GM12892 (cell line): Measurements from ENCODE around the gene FBP1.

ENCODE experiments used
- DNase-seq: peaks from one replicate; pipeline ENCODE4 v3.0.0; 2011; ENCODE audit not compliant: insufficient read length
- FAIRE-seq: peaks from 2 replicates; lab custom pipeline; 2011; peaks lifted over from hg19 to GRCh38; lab: Jason Lieb, UNC
- POLR2A ChIP-seq: IDR thresholded peaks from 2 replicates; pipeline ENCODE4 v1.6.1; 2011; ENCODE audit warnings: low read depth, low read length, control low read depth
- POLR2AphosphoS5 ChIP-seq: IDR thresholded peaks from 2 replicates; pipeline ENCODE4 v1.6.1; 2011; ENCODE audit warnings: low read depth, low read length, control low read depth
- TAF1 ChIP-seq: IDR thresholded peaks from 2 replicates; pipeline ENCODE4 v1.6.1; 2011; ENCODE audit warnings: low read depth, mild to moderate bottlenecking, control low read depth, low read length, borderline replicate concordance

FBP1 gene

DNA sequence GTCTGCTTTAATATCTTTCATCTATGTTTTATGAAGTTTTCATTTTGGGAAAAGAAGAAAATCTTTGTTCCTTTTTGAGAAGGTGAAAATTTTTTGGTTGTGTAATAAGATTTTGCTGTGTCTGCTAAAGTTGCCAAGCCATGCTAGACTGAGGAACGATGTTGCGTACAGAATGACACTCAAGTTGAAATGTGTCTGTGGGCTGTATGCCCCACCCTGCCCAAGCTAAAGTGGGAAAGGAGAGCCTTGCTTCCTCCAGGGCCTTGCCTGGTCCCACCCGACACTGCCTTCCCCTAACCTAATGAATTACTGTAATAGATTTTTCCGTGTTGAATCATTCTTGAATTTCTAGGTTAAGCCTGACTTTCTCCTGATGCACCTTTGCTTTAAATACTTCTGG is 81.9 kb downstream of the FBP1 start:
- FAIRE-seq (no peak), DNase-seq (no peak)
- no peak for TF ChIP-seq POLR2AphosphoS5
- TF ChIP-seq POLR2A, result no peak
- TF ChIP-seq TAF1, result no peak

DNA sequence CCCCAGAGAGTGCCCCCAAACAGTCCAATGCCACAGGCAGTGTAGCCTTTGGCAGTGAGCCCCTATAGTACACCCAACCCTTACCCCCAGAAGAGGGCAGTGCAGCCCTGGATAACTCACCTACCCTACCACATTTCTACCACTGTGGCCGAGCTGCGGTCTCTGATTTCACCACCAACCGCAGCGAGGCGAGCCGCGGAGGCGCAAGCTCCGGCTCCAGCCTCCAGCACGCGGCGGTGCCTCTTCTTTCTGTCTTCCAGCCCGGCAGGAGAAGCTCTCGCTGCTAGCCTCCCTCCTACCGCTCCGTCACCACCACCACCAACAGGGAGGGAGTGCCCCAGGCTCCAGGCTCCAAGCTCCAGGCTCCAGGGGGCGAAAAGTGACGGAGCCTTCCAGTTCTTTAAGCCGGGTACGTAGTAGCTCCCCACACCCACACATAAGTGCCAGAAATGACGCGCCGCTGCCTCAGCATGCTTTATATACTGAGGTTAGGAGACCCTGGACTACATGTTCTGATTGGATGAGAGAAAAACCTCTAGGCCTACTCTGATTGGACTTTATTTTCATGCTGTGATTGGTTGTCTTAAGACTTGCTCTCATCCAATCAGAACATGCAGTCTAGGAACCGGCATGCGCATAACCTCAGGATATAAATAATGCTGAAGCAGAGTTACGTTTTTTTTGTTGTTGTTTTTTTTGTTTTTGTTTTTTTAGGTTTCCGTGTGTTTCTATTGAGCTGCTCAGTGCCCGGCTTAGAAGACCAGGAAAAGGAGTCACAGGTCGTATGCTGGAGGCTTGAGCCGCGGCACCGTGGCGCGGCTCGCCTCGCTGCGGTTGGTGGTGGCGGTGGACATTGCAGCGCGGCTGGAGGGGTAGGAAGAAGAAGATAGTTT is 84.6 kb downstream of the FBP1 start, which contains the start of gene PCAT7:
Gene PCAT7 (plus strand): TSS at position 645 of the 893 bp plus-strand sequence.
- DNase-seq, result no peak
- FAIRE-seq, result no peak
- TF ChIP-seq TAF1 (no peak), POLR2A (no peak), POLR2AphosphoS5 (no peak)

DNA sequence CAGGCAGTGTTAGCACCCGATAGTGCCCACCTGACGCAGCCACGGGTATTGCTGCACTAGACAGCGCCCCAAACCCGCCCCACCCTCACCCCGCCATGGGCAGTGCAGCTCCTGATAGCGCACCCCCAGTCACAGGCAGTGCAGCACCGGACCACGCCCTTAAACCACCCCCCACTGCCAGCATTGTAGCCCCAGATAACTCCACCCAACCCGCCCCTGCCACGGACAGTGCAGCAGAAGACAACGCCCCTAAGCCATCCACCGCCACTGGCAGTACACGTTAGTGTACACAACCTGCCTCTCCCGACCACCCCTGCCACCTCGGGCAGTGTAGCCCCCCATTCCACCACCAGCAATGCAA is 85.3 kb downstream of the FBP1 start:
- DNase-seq (no peak), FAIRE-seq (no peak)
- no peak for TF ChIP-seq POLR2AphosphoS5
- TF ChIP-seq TAF1, result no peak
- TF ChIP-seq POLR2A, result no peak
